GM23338 (cell line): ENCODE measurements around the gene COL2A1. TPM values are rescaled to one million over a fixed set of nuclear protein-coding genes. Genes with fewer than 3 reads are reported as not detected.

Experiments
- ATAC-seq: fragments of 200-7000 bp; cut with Tn5 transposase; 3 replicates; pipeline ENCODE4 v1.9.1; 2020
- DNase-seq: peaks from one replicate; pipeline ENCODE4 v3.0.0-alpha.2; 2015; ENCODE audit warnings: low spot score
- H2AFZ ChIP-seq: fragments of 200-600 bp; sonication (generic); 2 replicates; pipeline ENCODE4 v1.8.0; 2016; ENCODE audit warnings: antibody characterized with exemption, mild to moderate bottlenecking, moderate library complexity
- H3F3A ChIP-seq: fragments of 200-600 bp; sonication (generic); replicated peaks from 2 replicates; pipeline ENCODE4 v1.8.0; 2017; ENCODE audit warnings: antibody characterized with exemption, mixed run types, low read depth
- H3K27ac ChIP-seq: fragments of 200-600 bp; sonication (generic); 2 replicates; pipeline ENCODE4 v1.6.1; 2016; ENCODE audit warnings: low read depth
- H3K27me3 ChIP-seq: fragments of 200-600 bp; sonication (generic); 2 replicates; pipeline ENCODE4 v1.8.0; 2016; ENCODE audit warnings: mild to moderate bottlenecking, mixed run types, moderate library complexity; ENCODE audit not compliant: insufficient read depth
- H3K36me3 ChIP-seq: fragments of 200-600 bp; sonication (generic); 2 replicates; pipeline ENCODE4 v1.8.0; 2016; ENCODE audit warnings: mild to moderate bottlenecking; ENCODE audit not compliant: insufficient read depth
- H3K4me1 ChIP-seq: fragments of 200-600 bp; sonication (generic); 2 replicates; pipeline ENCODE4 v1.8.0; 2016; ENCODE audit warnings: mild to moderate bottlenecking, moderate library complexity; ENCODE audit not compliant: insufficient read depth
- H3K4me2 ChIP-seq: fragments of 200-600 bp; sonication (generic); 2 replicates; pipeline ENCODE4 v1.7.1; 2017; ENCODE audit warnings: mixed run types
- H3K4me3 ChIP-seq: fragments of 200-600 bp; sonication (generic); 2 replicates; pipeline ENCODE4 v1.6.1; 2016; ENCODE audit warnings: mixed run types
- H3K79me2 ChIP-seq: fragments of 200-600 bp; sonication (generic); replicated peaks from 2 replicates; pipeline ENCODE4 v1.8.0; 2017; ENCODE audit warnings: mild to moderate bottlenecking; ENCODE audit not compliant: insufficient read depth
- H3K9me2 ChIP-seq: fragments of 200-600 bp; sonication (generic); 2 replicates; pipeline ENCODE4 v1.8.0; 2017; ENCODE audit not compliant: insufficient read depth
- H4K20me1 ChIP-seq: fragments of 200-600 bp; sonication (generic); replicated peaks from 2 replicates; pipeline ENCODE4 v1.8.0; 2017; ENCODE audit warnings: mild to moderate bottlenecking; ENCODE audit not compliant: insufficient read depth
- H3K27ac Mint-ChIP-seq: 2 replicates; pipeline ENCODE4 v1.8.0; 2020; ENCODE audit warnings: inconsistent platforms, mild to moderate bottlenecking, moderate library complexity, mixed read lengths
- H3K27me3 Mint-ChIP-seq: 3 replicates; pipeline ENCODE4 v1.8.0; 2022; ENCODE audit warnings: low read depth, mild to moderate bottlenecking, moderate library complexity, mixed read lengths, inconsistent platforms; ENCODE audit not compliant: insufficient read depth, poor library complexity
- H3K36me3 Mint-ChIP-seq: 3 replicates; pipeline ENCODE4 v1.8.0; 2021; ENCODE audit warnings: low read depth, mild to moderate bottlenecking, inconsistent platforms, moderate library complexity, mixed read lengths
- H3K4me1 Mint-ChIP-seq: 3 replicates; pipeline ENCODE4 v1.8.0; 2020; ENCODE audit warnings: mild to moderate bottlenecking, inconsistent platforms, mixed read lengths
- H3K4me3 Mint-ChIP-seq: 3 replicates; pipeline ENCODE4 v1.8.0; 2021; ENCODE audit warnings: moderate library complexity, mild to moderate bottlenecking, inconsistent platforms, mixed read lengths
- H3K9me3 Mint-ChIP-seq: 3 replicates; pipeline ENCODE4 v1.8.0; 2020; ENCODE audit warnings: moderate library complexity, mild to moderate bottlenecking, inconsistent platforms, mixed read lengths
- EZH2 ChIP-seq: fragments of 200-600 bp; sonication (generic); IDR thresholded peaks from one replicate; pipeline ENCODE4 v1.8.0; 2017; ENCODE audit warnings: antibody characterized with exemption, mild to moderate bottlenecking, low read depth; ENCODE audit not compliant: unreplicated experiment
- POLR2AphosphoS5 ChIP-seq: IDR thresholded peaks from 2 replicates; pipeline ENCODE4 v1.6.1; 2016; ENCODE audit warnings: antibody characterized with exemption, low read depth
- REST ChIP-seq: IDR thresholded peaks from one replicate; pipeline ENCODE4 v1.6.1; 2018; ENCODE audit warnings: antibody characterized with exemption; ENCODE audit not compliant: unreplicated experiment
- ZNF462 ChIP-seq: fragments of 250-450 bp; sonication (Bioruptor Pico); IDR thresholded peaks from 2 replicates; pipeline ENCODE4 v1.5.0; 2020; ENCODE audit warnings: mild to moderate bottlenecking, moderate library complexity
- polyA plus RNA-seq: library from polyadenylated mRNA; unstranded; fragments of >200 nt; fragmentation: Nextera tagmentation; extraction: Ambion mirVana; gene quantifications from 2 replicates; pipeline ENCODE4 v1.2.1, GENCODE V29; 2016
- total RNA-seq: library from RNA; depleted of rRNA; stranded (reverse); fragments of >200 nt; shearing (Covaris generic); gene quantifications from 2 replicates; pipeline ENCODE4 v1.2.3, GENCODE V29; 2014

COL2A1 gene
- total and polyA plus RNA-seq, 2 experiments from 2014 or later: 7.0 to 24.6 TPM

GRCh38 chr12:48025281-48025680 lies 21.0 kb upstream of the COL2A1 start:
- Histone ChIP-seq H3K9me2 (no peaks in the 10 kb centered on the region), H3K79me2 (no peaks in the 10 kb centered on the region), H3K4me3 (no peak overlapping the region), H3K36me3 (no peaks in the 10 kb centered on the region), H2AFZ (no peak overlapping the region), H3K4me1 (peaks cover 22% of the 10 kb centered on the region), H4K20me1 (peaks cover 22% of the 10 kb centered on the region), H3K4me2 (no peak overlapping the region), H3K27ac (no peak overlapping the region), H3K27me3 (peaks cover 100% of the 10 kb centered on the region), H3F3A (no peaks in the 10 kb centered on the region)
- Mint-ChIP-seq H3K27ac (no peak overlapping the region), H3K27me3 (peaks cover 100% of the 10 kb centered on the region), H3K9me3 (no peaks in the 10 kb centered on the region), H3K36me3 (no peaks in the 10 kb centered on the region; the same call in 2 of the 3 replicates), H3K4me3 (no peak overlapping the region), H3K4me1 (peaks cover 36% of the 10 kb centered on the region)
- no peak for ATAC-seq
- DNase-seq: no peak
- TF ChIP-seq EZH2 (no peak), POLR2AphosphoS5 (no peak), REST (no peak), ZNF462 (no peak)
